Fibroblast of lung (primary cell): Measurements from ENCODE around the gene IMP3.

ENCODE experiments used
- EZH2 ChIP-seq: IDR thresholded peaks from 2 replicates; pipeline ENCODE4 v1.5.1; 2012; ENCODE audit warnings: low read length, control low read depth, mild to moderate bottlenecking; ENCODE audit errors: missing control alignments
- TF ChIP-seq, protein P1 (sequence below), 2 donors: IDR thresholded peaks in 1 of 2; conservative IDR thresholded peaks in 1 of 2; 1 replicate in 1 of 2; 2 replicates in 1 of 2; pipeline ENCODE4 v1.5.1; 2011 to 2012; ENCODE audit warnings: low read length in 2 of 2, control low read depth in 1 of 2, inconsistent platforms in 1 of 2, low read depth in 1 of 2, mild to moderate bottlenecking in 1 of 2

DNA sequence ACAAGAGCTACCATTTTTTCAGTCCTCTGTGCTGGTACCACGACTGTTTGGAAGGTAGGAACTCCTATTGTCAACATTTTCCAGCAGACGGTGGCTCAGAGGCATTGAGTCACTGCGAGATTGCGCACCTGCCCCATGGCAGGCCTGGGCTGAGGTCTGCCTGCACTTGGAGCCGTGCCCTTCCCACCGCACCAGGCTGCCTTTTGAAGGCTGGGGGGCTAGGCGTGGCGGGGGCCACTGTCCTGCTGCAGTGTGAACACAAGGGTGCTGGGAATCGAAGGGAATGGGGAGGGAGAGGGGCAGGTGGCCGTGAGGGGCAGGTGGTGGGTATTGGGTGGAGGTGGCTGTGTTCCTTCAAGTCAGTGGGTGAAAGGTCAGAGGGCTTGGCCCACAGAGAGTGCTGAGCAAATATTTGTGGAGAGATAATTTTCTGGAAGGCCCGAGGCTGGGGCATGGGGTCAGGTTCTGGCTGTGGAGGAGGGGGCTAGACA is 24.0 kb upstream of the IMP3 start:
- TF ChIP-seq, protein P1, sequence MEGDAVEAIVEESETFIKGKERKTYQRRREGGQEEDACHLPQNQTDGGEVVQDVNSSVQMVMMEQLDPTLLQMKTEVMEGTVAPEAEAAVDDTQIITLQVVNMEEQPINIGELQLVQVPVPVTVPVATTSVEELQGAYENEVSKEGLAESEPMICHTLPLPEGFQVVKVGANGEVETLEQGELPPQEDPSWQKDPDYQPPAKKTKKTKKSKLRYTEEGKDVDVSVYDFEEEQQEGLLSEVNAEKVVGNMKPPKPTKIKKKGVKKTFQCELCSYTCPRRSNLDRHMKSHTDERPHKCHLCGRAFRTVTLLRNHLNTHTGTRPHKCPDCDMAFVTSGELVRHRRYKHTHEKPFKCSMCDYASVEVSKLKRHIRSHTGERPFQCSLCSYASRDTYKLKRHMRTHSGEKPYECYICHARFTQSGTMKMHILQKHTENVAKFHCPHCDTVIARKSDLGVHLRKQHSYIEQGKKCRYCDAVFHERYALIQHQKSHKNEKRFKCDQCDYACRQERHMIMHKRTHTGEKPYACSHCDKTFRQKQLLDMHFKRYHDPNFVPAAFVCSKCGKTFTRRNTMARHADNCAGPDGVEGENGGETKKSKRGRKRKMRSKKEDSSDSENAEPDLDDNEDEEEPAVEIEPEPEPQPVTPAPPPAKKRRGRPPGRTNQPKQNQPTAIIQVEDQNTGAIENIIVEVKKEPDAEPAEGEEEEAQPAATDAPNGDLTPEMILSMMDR (conservative IDR thresholded peaks at IDR 0.05 in 1 of 2, IDR thresholded peaks at IDR 0.05 in 1 of 2; ENCODE audit: low read depth in 1 of 2, low read length in 2 of 2), result no peak
- no peak for TF ChIP-seq EZH2
